HG03439 (cell line): Measurements from ENCODE around the gene ZNF19.

ENCODE experiments used
- ATAC-seq: cut with Tn5 transposase; IDR thresholded peaks from one replicate; pipeline ENCODE4 v1.9.1; 2021; ENCODE audit warnings: mild to moderate bottlenecking, moderate library complexity; ENCODE audit not compliant: unreplicated experiment

Gene ZNF19

DNA sequence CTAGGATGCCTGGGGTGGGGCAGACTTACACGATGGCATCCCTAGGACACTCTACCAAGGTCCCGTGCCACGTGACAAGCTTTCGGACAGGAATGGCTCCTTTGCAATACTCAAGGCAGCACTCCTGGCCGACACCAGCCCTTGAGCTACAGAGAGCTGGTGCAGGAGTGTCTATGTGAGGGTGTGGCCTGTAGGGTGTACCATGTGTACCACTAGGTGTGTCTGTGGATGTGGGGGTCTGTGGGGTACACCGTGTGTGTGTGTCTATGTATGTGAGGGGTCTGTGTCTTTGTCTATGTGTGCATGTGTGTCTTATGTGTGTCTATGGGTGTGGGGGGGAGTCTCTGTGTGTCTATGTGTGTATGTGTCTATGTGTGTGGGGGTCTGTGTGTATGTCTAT is 45.4 kb downstream of the ZNF19 start:
- no peak for ATAC-seq

DNA sequence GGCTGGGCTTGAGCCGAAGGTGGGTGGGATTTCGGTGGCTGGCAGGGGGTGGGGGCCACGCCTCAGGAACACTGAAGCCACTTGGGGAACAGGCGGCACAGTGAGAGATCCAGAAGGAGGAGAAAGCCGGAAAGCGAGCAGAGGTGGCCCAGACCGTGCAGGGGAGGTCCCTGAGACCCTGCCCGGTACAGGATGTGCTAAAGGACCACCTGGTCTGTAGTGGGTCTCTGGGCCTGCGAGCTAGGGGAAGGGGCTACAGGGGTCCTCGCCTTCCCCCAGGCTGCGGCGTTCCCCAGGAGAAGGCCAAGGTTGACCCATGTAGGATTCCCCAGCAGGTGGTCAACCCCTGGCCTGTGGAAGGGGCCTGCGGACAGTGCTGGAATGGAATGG is 47.1 kb downstream of the ZNF19 start, which contains the start of gene TLE7:
Gene TLE7, minus strand, starts transcription at position 4 of the 390 bp plus-strand sequence. CDS start 8,730 bp downstream, outside the sequence.
- ATAC-seq: no peak

- ATAC-seq: no peak
Measured at GRCh38 chr16:71441348-71442050, 47.6 kb downstream of the ZNF19 start.

GRCh38 chr16:71440669-71441347 is 48.3 kb downstream of the ZNF19 start:
- no peak for ATAC-seq

DNA sequence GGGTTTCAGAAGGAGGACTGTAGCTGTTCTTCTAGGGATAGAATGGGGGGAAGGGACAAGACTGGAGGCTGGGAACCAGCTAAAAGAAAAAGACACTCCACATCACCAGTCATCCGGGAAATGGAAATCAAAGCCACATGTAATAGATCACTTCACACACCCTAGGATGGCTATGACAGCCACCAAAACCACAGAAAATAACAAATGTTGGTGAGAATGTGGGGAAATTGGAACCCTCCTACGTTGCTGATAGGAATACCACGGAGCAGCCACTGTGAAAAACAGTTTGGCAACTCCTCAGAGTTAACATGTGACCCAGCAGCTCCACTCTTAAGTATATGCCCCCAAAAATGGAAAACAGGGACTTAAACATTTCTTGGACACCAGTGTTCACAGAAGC is 49.6 kb downstream of the ZNF19 start:
- no peak for ATAC-seq

- no peak for ATAC-seq
Measured at GRCh38 chr16:71436473-71436872, 52.7 kb downstream of the ZNF19 start.

DNA sequence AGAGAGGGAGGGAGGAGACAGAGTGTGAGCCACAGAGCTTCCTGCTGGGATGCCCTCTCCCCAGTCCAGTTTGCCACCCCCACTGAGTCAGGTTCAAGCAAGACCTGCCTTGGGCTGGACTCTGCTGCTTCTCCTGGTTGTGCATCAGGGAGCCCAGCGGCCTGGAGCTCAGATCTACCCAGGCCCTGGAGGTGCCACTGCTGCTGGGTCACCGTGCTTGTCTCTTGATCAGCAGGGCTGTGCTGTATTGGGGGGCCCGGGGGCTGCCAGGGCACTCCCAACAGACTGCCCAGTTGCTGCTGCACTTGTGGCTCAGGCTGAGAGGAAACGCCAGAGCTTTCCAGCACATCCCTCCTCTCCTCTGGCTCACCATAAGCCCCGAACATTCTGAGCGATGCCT is 56.2 kb downstream of the ZNF19 start:
- no peak for ATAC-seq

GRCh38 chr16:71431991-71432390 is 57.1 kb downstream of the ZNF19 start:
- no peak for ATAC-seq

DNA sequence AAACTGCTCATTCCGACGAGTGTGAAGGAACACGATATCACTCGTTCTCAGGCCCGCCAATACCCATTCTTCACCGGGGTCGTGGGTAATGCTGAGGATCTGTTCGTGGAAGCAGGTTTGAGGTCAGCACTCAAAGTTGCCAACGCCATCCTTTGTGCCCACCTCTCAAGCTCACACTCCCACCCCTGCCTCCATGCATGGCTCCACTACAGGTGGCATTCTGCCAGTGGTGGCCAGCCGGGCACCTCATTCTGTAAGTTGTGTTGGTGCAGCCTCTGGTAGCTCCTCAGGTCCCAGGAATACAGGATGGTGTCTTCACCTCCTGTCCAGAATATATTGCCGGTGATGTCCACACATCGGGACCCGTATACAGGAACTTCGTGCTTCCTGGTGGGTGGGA is 57.9 kb downstream of the ZNF19 start:
- no peak for ATAC-seq

DNA sequence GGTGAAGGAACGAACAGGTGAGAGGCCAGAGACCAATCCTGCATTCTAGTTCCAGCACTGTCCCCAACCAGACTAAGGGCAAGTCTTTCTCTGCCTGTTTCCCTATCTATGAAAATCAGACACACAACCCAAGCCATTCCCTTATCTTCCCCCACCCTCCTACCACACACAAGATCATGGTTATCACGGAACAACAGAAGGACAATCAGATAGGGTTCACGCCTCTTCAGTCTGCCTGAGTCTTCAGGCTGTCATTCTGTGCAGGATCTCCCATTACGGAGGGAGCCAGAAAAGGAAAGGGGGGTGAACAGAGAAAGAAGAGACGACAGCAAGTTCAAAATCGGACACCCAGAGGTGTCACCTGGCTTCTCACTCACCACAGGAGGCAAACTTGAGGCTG is 58.4 kb downstream of the ZNF19 start:
- no peak for ATAC-seq

GRCh38 chr16:71429581-71429980 is 59.5 kb downstream of the ZNF19 start:
- ATAC-seq: no peak

GRCh38 chr16:71428883-71429282 is 60.2 kb downstream of the ZNF19 start:
- no peak for ATAC-seq

GRCh38 chr16:71428385-71428784 is 60.7 kb downstream of the ZNF19 start:
- no peak for ATAC-seq

- ATAC-seq: no peak
Measured at GRCh38 chr16:71426880-71427615, 62.1 kb downstream of the ZNF19 start.

DNA sequence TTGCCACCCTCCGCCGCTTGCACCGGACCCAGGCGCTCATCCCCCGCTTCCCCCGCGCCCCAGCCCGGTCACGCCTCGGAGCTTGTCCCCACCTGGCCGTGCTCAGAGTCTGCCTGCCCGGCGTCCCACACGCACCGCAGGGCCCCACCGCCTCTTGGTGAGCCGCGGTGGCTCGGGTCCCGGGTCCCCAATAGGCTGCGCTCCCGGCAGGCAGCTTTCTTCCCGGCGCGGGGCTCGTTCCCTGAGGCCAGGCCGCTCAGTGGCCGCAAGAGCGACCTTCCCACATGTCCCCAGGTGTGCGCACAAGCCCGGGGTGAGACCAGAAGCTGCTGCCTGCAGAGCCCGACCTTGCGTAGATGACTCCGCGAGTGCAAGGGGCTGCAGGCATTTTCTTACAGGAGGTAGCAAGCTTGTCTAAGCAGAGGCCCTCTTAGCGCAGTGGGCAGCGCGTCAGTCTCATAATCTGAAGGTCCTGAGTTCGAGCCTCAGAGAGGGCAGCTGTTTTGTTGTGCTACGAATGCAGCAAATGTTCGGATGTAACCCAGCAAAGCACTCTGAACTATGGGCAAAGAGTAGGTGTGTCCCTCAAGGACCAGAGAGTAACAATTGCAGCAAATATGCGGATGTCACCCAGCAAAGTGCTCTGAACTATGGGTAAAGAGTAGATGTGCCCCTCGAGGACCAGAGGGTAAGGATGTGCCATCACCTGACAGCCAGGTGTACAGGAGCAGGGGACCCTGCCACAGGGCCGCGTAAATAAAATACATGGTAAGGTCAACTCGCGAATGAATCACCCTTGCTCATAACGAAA is 62.9 kb downstream of the ZNF19 start:
- ATAC-seq: no peak

- ATAC-seq: no peak
Measured at GRCh38 chr16:71425746-71426068, 63.4 kb downstream of the ZNF19 start.

GRCh38 chr16:71424626-71425025 is 64.5 kb downstream of the ZNF19 start:
- ATAC-seq: no peak

- no peak for ATAC-seq
Measured at GRCh38 chr16:71423865-71424264, 65.3 kb downstream of the ZNF19 start.
